AG20443 (cell line): Measurements from ENCODE around the gene FER.
A peak's percentile ranks its signal among the peaks of the same experiment; 100 is the strongest.
"Not testable (repeated sequence)": the region's sequence is repeated elsewhere in the genome, so short reads cannot be mapped to it uniquely, and the experiment has no call there.

Experiments
- DNase-seq: peaks from one replicate; pipeline ENCODE4 v3.0.0; 2012; ENCODE audit warnings: low spot score, mixed read lengths

The FER gene

GRCh38 chr5:108747774-108748400 is at the start of gene FER:
TSS of gene FER (plus strand) at chr5:108747897. CDS start at chr5:108798183, 50,286 bp downstream.
- DNase-seq: peak; percentile 60

- DNase-seq: not testable (repeated sequence)
Measured at GRCh38 chr5:108700388-108700787, 47.3 kb upstream of the FER start.

GRCh38 chr5:108700930-108701329 is 46.8 kb upstream of the FER start:
- DNase-seq: no peak

GRCh38 chr5:108702546-108702945 is 45.2 kb upstream of the FER start:
- no peak for DNase-seq

GRCh38 chr5:108703313-108703712 is 44.4 kb upstream of the FER start:
- no peak for DNase-seq

- no peak for DNase-seq
Measured at GRCh38 chr5:108707141-108707540, 40.6 kb upstream of the FER start.

- DNase-seq: no peak
Measured at GRCh38 chr5:108711898-108712297, 35.8 kb upstream of the FER start.

GRCh38 chr5:108715408-108715807 is 32.3 kb upstream of the FER start:
- no peak for DNase-seq

GRCh38 chr5:108720391-108720790 is 27.3 kb upstream of the FER start:
- DNase-seq: no peak

GRCh38 chr5:108726446-108727235 is 21.1 kb upstream of the FER start:
- no peak for DNase-seq

- peak; percentile 55 for DNase-seq
Measured at GRCh38 chr5:108727236-108727650, 20.5 kb upstream of the FER start.

GRCh38 chr5:108727651-108728565 is 19.8 kb upstream of the FER start:
- DNase-seq: peak; percentile 97

GRCh38 chr5:108728566-108729241 is 19.0 kb upstream of the FER start:
- no peak for DNase-seq

- no peak for DNase-seq
Measured at GRCh38 chr5:108729242-108729615, 18.5 kb upstream of the FER start.

- DNase-seq: no peak
Measured at GRCh38 chr5:108730617-108731340, 16.9 kb upstream of the FER start.

- no peak for DNase-seq
Measured at GRCh38 chr5:108735790-108736189, 11.9 kb upstream of the FER start.

- DNase-seq: no peak
Measured at GRCh38 chr5:108736855-108737254, 10.8 kb upstream of the FER start.

- DNase-seq: no peak
Measured at GRCh38 chr5:108739376-108739775, 8.3 kb upstream of the FER start.

- no peak for DNase-seq
Measured at GRCh38 chr5:108739906-108740305, 7.8 kb upstream of the FER start.

GRCh38 chr5:108743319-108743718 is 4.4 kb upstream of the FER start:
- peak; percentile 15 for DNase-seq

GRCh38 chr5:108743846-108744245 is 3.9 kb upstream of the FER start:
- no peak for DNase-seq
